ENCODE data around the gene ARHGAP1.
"Not testable (repeated sequence)": the region's sequence is repeated elsewhere in the genome, so short reads cannot be mapped to it uniquely, and the experiment has no call there.

The ARHGAP1 gene

DNA sequence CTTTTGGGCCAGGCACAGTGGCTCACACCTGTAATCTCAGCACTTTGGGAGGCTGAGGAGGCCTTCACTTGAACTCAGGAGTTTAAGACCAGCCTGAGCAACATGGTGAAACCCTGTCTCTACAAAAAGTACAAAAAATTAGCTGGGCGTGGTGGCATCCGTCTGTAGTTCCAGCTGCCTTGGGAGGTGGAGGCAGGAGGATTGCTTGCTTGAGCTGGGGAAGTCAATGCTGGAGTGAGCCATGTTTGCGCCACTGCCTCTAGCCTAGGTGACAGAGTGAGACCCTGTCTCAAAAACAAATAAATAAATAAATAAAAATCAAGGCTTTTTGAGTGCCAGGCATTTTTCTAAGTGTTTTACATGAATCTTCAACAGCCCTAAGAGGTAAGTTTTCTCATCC is 29.9 kb downstream of the ARHGAP1 start:
- Histone ChIP-seq H3K36me3 (ENCODE audit: control insufficient read depth, insufficient read depth, low read length) (peaks cover 86% of the 10 kb centered on the region), H3K4me1 (ENCODE audit: control insufficient read depth, insufficient read depth, low read length, poor library complexity, severe bottlenecking) (peaks cover 21% of the 10 kb centered on the region)
- H3K4me3 ChIP-seq (ENCODE audit: extremely low read depth, insufficient read depth, low read length, poor library complexity, severe bottlenecking); H3K27ac ChIP-seq (ENCODE audit: low read depth, low read length, severe bottlenecking); H3K9me3 ChIP-seq (ENCODE audit: control insufficient read depth, low read length): not testable (repeated sequence)
- 100% methylated on average over 2 of the region's 3 CpGs; no CpG with 5 or more reads in 1 of the 2 experiments for WGBS, 2 experiments (ENCODE audit: insufficient coverage in 2 of 2)

- no peaks in the 10 kb centered on the region for H3K9me3 ChIP-seq (ENCODE audit: control insufficient read depth, low read length)
- 91 to 100% methylated on average over 1 to 3 of the region's 3 CpGs for WGBS, 2 experiments (ENCODE audit: insufficient coverage in 2 of 2)
- peaks cover 20% of the 10 kb centered on the region for H3K4me1 ChIP-seq (ENCODE audit: control insufficient read depth, insufficient read depth, low read length, poor library complexity, severe bottlenecking)
- H3K36me3 ChIP-seq (ENCODE audit: control insufficient read depth, insufficient read depth, low read length), result peaks cover 94% of the 10 kb centered on the region
- H3K27ac ChIP-seq (ENCODE audit: low read depth, low read length, severe bottlenecking), result no peak overlapping the region
- H3K4me3 ChIP-seq (ENCODE audit: extremely low read depth, insufficient read depth, low read length, poor library complexity, severe bottlenecking), result no peak overlapping the region
Observed at GRCh38 chr11:46669711-46670139, 30.7 kb downstream of the ARHGAP1 start.

DNA sequence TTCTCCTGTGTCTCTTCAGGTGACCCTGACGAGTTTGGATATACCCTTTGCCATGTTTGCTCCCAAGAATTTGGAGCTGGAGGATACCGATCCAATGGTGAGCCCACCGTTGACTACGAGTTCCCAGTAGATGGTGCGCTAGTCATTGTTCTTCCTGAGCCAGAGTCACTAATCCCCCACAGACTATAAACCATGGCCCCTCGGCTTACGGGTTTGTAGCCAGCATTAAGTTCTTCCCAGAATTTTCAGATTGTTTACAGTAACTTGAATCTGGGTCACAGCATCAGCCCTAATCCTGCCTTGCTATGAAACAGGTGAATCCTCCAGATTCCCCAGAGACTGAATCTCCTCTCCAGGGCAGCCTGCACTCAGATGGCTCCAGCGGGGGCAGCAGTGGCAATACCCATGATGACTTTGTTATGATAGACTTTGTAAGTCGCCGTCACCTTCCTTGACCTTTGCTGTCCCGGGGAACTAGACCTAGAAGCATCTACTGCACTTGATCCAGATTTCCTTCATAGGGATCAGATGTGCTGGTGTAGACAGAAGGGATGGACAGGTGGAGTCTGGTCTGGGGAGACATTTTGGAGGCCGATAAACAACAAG is 31.8 kb downstream of the ARHGAP1 start:
- H3K27ac ChIP-seq (ENCODE audit: low read depth, low read length, severe bottlenecking), result no peak overlapping the region
- peaks cover 21% of the 10 kb centered on the region for H3K4me1 ChIP-seq (ENCODE audit: control insufficient read depth, insufficient read depth, low read length, poor library complexity, severe bottlenecking)
- H3K4me3 ChIP-seq (ENCODE audit: extremely low read depth, insufficient read depth, low read length, poor library complexity, severe bottlenecking), result no peak overlapping the region
- H3K9me3 ChIP-seq (ENCODE audit: control insufficient read depth, low read length), result no peaks in the 10 kb centered on the region
- peaks cover 92% of the 10 kb centered on the region for H3K36me3 ChIP-seq (ENCODE audit: control insufficient read depth, insufficient read depth, low read length)
- WGBS, 2 experiments (ENCODE audit: insufficient coverage in 2 of 2), result 94 to 99% methylated on average over 7 of the region's 12 CpGs

DNA sequence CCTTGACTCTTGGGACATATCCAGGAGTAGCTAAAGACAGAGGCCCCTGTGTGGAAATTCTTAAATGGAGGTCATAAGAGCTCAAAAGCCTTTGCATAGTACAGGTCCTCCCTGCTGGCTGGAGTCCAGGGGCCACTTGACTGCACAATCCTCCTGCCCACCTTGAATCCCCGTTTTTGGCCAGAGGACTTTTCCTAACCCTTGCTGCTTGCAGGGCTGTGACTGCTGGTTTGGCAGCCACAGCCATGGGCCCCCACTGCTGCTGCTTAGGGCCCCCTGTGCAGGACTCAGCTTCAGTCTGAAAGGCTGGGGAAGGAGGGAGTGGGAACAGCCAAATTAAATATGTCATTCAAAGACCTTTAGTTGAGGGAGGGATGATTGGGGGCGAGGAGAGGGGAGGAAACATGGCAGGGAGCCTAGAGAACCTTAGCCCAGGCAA is 33.4 kb downstream of the ARHGAP1 start:
- no peak overlapping the region for H3K4me3 ChIP-seq (ENCODE audit: extremely low read depth, insufficient read depth, low read length, poor library complexity, severe bottlenecking)
- H3K27ac ChIP-seq (ENCODE audit: low read depth, low read length, severe bottlenecking), result no peak overlapping the region
- no peaks in the 10 kb centered on the region for H3K9me3 ChIP-seq (ENCODE audit: control insufficient read depth, low read length)
- 100% methylated on average over 1 of the region's 2 CpGs for WGBS, 2 experiments (ENCODE audit: insufficient coverage in 2 of 2)
- peaks cover 27% of the 10 kb centered on the region for H3K4me1 ChIP-seq (ENCODE audit: control insufficient read depth, insufficient read depth, low read length, poor library complexity, severe bottlenecking)
- peaks cover 89% of the 10 kb centered on the region for H3K36me3 ChIP-seq (ENCODE audit: control insufficient read depth, insufficient read depth, low read length)

GRCh38 chr11:46666516-46666915 is 33.9 kb downstream of the ARHGAP1 start:
- Histone ChIP-seq H3K9me3 (ENCODE audit: control insufficient read depth, low read length) (no peaks in the 10 kb centered on the region), H3K4me1 (ENCODE audit: control insufficient read depth, insufficient read depth, low read length, poor library complexity, severe bottlenecking) (peaks cover 27% of the 10 kb centered on the region), H3K27ac (ENCODE audit: low read depth, low read length, severe bottlenecking) (peak overlapping the region; percentile 23), H3K4me3 (ENCODE audit: extremely low read depth, insufficient read depth, low read length, poor library complexity, severe bottlenecking) (no peak overlapping the region), H3K36me3 (ENCODE audit: control insufficient read depth, insufficient read depth, low read length) (peaks cover 89% of the 10 kb centered on the region)
- 73 to 85% methylated on average over 3 to 4 of the region's 5 CpGs for WGBS, 2 experiments (ENCODE audit: insufficient coverage in 2 of 2)

DNA sequence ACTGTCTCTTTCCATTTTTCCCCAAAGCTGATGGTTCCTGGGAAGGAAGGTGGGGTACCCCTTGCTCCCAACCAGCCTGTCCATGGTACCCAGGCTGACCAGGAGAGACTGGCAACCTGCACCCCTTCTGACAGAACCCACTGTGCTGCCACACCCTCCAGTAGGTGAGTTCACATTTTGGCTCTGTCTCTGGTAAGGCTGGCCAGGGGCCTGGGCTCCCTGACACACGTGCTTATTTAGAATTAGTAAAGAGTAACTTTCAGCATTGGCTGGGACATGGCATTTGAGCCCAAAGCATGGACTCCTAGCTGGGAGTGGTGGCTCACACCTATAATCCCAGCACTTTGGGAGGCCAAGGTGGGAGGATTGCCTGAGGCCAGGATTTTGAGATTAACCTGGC is 35.1 kb downstream of the ARHGAP1 start:
- Histone ChIP-seq H3K4me3 (ENCODE audit: extremely low read depth, insufficient read depth, low read length, poor library complexity, severe bottlenecking) (no peak overlapping the region), H3K36me3 (ENCODE audit: control insufficient read depth, insufficient read depth, low read length) (peaks cover 89% of the 10 kb centered on the region), H3K9me3 (ENCODE audit: control insufficient read depth, low read length) (no peaks in the 10 kb centered on the region), H3K4me1 (ENCODE audit: control insufficient read depth, insufficient read depth, low read length, poor library complexity, severe bottlenecking) (peaks cover 27% of the 10 kb centered on the region), H3K27ac (ENCODE audit: low read depth, low read length, severe bottlenecking) (peak overlapping the region; percentile 89)
- WGBS, 2 experiments (ENCODE audit: insufficient coverage in 2 of 2), result 100% methylated on average over 1 of the region's 1 CpG

DNA sequence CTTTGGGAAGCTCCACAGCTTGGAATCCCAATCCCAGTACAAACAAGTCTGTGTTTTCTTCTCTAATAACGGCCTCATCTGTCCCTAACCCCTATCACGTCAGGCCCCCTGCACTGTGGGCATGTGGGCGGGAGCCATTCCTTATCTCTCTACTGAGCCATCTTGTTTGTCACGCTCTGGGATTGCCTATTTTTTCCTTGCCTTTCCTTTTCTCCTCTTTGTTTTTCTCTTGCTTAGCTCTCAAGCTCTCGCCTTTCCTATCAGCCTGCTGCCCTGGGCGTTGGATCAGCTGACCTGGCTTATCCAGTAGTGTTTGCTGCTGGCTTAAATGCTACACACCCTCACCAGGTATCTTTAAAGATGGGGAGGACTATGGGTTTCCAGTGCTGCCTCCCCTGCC is 35.8 kb downstream of the ARHGAP1 start:
- H3K9me3 ChIP-seq (ENCODE audit: control insufficient read depth, low read length), result no peaks in the 10 kb centered on the region
- peaks cover 27% of the 10 kb centered on the region for H3K4me1 ChIP-seq (ENCODE audit: control insufficient read depth, insufficient read depth, low read length, poor library complexity, severe bottlenecking)
- 61 to 76% methylated on average over 4 of the region's 6 CpGs for WGBS, 2 experiments (ENCODE audit: insufficient coverage in 2 of 2)
- peaks cover 86% of the 10 kb centered on the region for H3K36me3 ChIP-seq (ENCODE audit: control insufficient read depth, insufficient read depth, low read length)
- no peak overlapping the region for H3K4me3 ChIP-seq (ENCODE audit: extremely low read depth, insufficient read depth, low read length, poor library complexity, severe bottlenecking)
- peak overlapping the region; percentile 89 for H3K27ac ChIP-seq (ENCODE audit: low read depth, low read length, severe bottlenecking)

DNA sequence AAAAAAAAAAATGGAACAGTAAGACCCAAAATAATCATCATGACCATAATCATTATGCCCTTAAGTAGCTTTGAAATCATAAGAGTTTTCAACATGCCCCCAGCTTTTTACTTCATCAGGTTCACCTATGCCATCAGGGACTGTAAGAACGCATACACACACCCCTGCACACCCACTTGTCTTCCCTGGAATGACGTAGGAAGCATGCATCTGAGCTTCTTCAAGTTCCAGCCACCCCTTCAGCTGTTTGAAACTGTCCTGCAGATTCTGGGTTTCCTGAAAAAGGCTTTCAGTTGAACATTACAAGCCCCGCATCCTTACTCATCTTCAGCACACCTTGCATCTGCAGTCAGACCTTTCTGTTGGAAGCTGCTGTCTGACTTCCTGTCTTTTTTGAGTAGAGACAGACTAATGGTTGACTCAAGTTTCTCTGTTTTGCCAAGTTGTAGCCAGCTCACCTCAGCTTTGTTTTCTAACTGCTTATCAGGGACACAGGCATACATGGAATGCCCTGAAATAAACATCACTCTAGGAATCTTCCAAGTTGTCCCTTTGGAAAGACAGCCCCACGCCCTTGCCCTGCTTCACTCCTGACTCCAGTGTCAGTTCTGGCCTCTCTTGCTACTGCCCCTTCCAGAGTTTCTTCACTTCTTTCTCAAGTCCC is 37.0 kb downstream of the ARHGAP1 start:
- peak overlapping the region; percentile 74 for H3K27ac ChIP-seq (ENCODE audit: low read depth, low read length, severe bottlenecking)
- H3K9me3 ChIP-seq (ENCODE audit: control insufficient read depth, low read length), result no peaks in the 10 kb centered on the region
- peaks cover 30% of the 10 kb centered on the region for H3K4me1 ChIP-seq (ENCODE audit: control insufficient read depth, insufficient read depth, low read length, poor library complexity, severe bottlenecking)
- H3K4me3 ChIP-seq (ENCODE audit: extremely low read depth, insufficient read depth, low read length, poor library complexity, severe bottlenecking), result no peak overlapping the region
- 88 to 91% methylated on average over 3 to 4 of the region's 4 CpGs for WGBS, 2 experiments (ENCODE audit: insufficient coverage in 2 of 2)
- peaks cover 85% of the 10 kb centered on the region for H3K36me3 ChIP-seq (ENCODE audit: control insufficient read depth, insufficient read depth, low read length)

DNA sequence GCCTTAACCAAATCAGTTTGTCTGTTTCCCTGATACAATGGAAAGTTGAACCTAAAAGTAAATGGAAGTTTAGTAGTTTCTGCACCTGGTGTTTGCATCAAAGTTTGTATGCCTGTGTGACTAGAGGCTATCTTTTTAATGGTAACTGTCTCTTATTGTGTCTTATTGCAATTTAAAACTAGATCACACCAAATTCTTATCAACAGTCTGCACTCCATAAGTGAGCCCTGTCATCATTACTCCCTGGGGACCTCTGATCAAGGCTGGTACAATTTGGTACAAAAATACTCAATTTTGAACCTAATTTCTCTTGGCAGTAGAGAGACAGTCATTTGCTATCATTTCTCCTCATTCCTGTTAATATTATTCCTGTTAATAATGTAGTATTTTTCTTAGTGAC is 38.1 kb downstream of the ARHGAP1 start:
- peaks cover 85% of the 10 kb centered on the region for H3K36me3 ChIP-seq (ENCODE audit: control insufficient read depth, insufficient read depth, low read length)
- peaks cover 37% of the 10 kb centered on the region for H3K4me1 ChIP-seq (ENCODE audit: control insufficient read depth, insufficient read depth, low read length, poor library complexity, severe bottlenecking)
- H3K27ac ChIP-seq (ENCODE audit: low read depth, low read length, severe bottlenecking), result no peak overlapping the region
- H3K4me3 ChIP-seq (ENCODE audit: extremely low read depth, insufficient read depth, low read length, poor library complexity, severe bottlenecking), result no peak overlapping the region
- no peaks in the 10 kb centered on the region for H3K9me3 ChIP-seq (ENCODE audit: control insufficient read depth, low read length)

- no peak overlapping the region for H3K27ac ChIP-seq (ENCODE audit: low read depth, low read length, severe bottlenecking)
- peaks cover 41% of the 10 kb centered on the region for H3K4me1 ChIP-seq (ENCODE audit: control insufficient read depth, insufficient read depth, low read length, poor library complexity, severe bottlenecking)
- H3K9me3 ChIP-seq (ENCODE audit: control insufficient read depth, low read length), result no peaks in the 10 kb centered on the region
- peaks cover 85% of the 10 kb centered on the region for H3K36me3 ChIP-seq (ENCODE audit: control insufficient read depth, insufficient read depth, low read length)
- no peak overlapping the region for H3K4me3 ChIP-seq (ENCODE audit: extremely low read depth, insufficient read depth, low read length, poor library complexity, severe bottlenecking)
Observed at GRCh38 chr11:46661836-46662235, 38.6 kb downstream of the ARHGAP1 start.

GRCh38 chr11:46659908-46660307 is 40.5 kb downstream of the ARHGAP1 start:
- H3K9me3 ChIP-seq (ENCODE audit: control insufficient read depth, low read length), result no peaks in the 10 kb centered on the region
- H3K36me3 ChIP-seq (ENCODE audit: control insufficient read depth, insufficient read depth, low read length), result peaks cover 85% of the 10 kb centered on the region
- H3K4me3 ChIP-seq (ENCODE audit: extremely low read depth, insufficient read depth, low read length, poor library complexity, severe bottlenecking), result no peak overlapping the region
- H3K4me1 ChIP-seq (ENCODE audit: control insufficient read depth, insufficient read depth, low read length, poor library complexity, severe bottlenecking), result peaks cover 37% of the 10 kb centered on the region
- no peak overlapping the region for H3K27ac ChIP-seq (ENCODE audit: low read depth, low read length, severe bottlenecking)
- 100% methylated on average over 1 of the region's 1 CpG; no CpG with 5 or more reads in 1 of the 2 experiments for whole genome bisulfite sequencing, 2 experiments (ENCODE audit: insufficient coverage in 2 of 2)

Measured in mesodermal cell (in vitro differentiated cells).